ENCODE measurements around the gene RXRG. TPM values are rescaled to one million over a fixed set of nuclear protein-coding genes. Genes with fewer than 3 reads are reported as not detected.

RXRG gene
- total RNA-seq, 1 experiment from 2014 or later: not detected

DNA sequence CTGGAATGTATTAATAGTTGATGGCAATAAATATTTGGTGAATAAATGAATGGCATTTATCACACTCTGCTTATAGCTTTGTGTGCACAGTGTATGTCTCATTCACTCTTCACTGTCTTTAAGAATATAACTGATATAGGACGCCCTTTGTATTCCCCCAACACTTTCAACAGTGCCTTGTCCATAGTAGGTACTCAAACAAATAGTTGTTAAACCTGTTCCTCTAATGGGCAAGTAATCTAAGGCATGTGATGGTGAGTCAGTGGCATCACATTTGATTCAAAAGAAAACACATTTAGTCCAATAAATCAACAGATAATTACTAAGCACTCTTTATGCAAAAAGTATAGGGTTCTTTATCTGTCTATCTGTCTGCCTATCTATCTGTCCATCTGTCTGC, 11.2 kb upstream of the RXRG start:
- no peak overlapping the region for H3K23ac ChIP-seq (ENCODE audit: insufficient read length, low read depth, low read length)
- H3K9ac ChIP-seq (ENCODE audit: extremely low read depth, insufficient read length, low read length): no peak overlapping the region
- Mint-ChIP-seq H3K27ac (no peak overlapping the region), H3K4me1 (no peaks in the 10 kb centered on the region; a peak in 1 of 4 replicates), H3K36me3 (ENCODE audit: insufficient read depth in 1 of 3, low read depth in 3 of 3) (no peaks in the 10 kb centered on the region), H3K4me3 (no peak overlapping the region), H3K27me3 (ENCODE audit: low read depth) (peaks cover 20% of the 10 kb centered on the region), H3K9me3 (peaks cover 0 to 2% of the 10 kb centered on the region in 2 experiments; a peak in 2 of 5 replicates)
- H3K27ac ChIP-seq (ENCODE audit: insufficient read length, low read depth, low read length): no peak overlapping the region
- H3K56ac ChIP-seq (ENCODE audit: insufficient read length, low read depth, low read length): no peak overlapping the region
- H2BK5ac ChIP-seq (ENCODE audit: insufficient read length, low read length): no peak overlapping the region
- H2BK120ac ChIP-seq (ENCODE audit: low read depth, low read length, poor library complexity, severe bottlenecking): no peak overlapping the region
- no peak overlapping the region for H3K4me2 ChIP-seq (ENCODE audit: insufficient read depth, insufficient read length, low read length)
- no peaks in the 10 kb centered on the region for H4K20me1 ChIP-seq (ENCODE audit: control insufficient read depth, insufficient read depth, insufficient read length)
- no peak overlapping the region for H2AK5ac ChIP-seq (ENCODE audit: insufficient read length, low read length)
- H2BK15ac ChIP-seq (ENCODE audit: low read depth, low read length): no peak overlapping the region
- no peaks in the 10 kb centered on the region for H3K79me1 ChIP-seq (ENCODE audit: insufficient read depth, low read depth, low read length, poor library complexity, severe bottlenecking)
- H2BK20ac ChIP-seq (ENCODE audit: low read depth, low read length, poor library complexity, severe bottlenecking): no peak overlapping the region
- H3K14ac ChIP-seq (ENCODE audit: insufficient read depth, low read length): no peak overlapping the region
- H3K4me1 ChIP-seq (ENCODE audit: insufficient read depth, low read length): no peaks in the 10 kb centered on the region
- no peaks in the 10 kb centered on the region for H3K23me2 ChIP-seq (ENCODE audit: insufficient read length, low read depth, low read length, poor library complexity, severe bottlenecking)
- H3K79me2 ChIP-seq (ENCODE audit: insufficient read depth, low read length): no peaks in the 10 kb centered on the region
- no peak overlapping the region for H4K91ac ChIP-seq (ENCODE audit: insufficient read length, low read depth, low read length)
- WGBS (ENCODE audit: extremely low coverage, insufficient read length, low lambda C conversion rate): no CpG with 5 or more reads among the region's 1 CpG
- no peak overlapping the region for H4K5ac ChIP-seq (ENCODE audit: insufficient read length, low read depth, low read length)
- no peak overlapping the region for H2AFZ ChIP-seq (ENCODE audit: low read length)
- DNase-seq: no peak
- no peak overlapping the region for H2BK12ac ChIP-seq (ENCODE audit: insufficient read length, low read depth, low read length)
- H4K8ac ChIP-seq (replicated peaks; ENCODE audit: insufficient read length, low read depth, low read length): no peak overlapping the region
- H3K4ac ChIP-seq (ENCODE audit: low read depth, low read length): no peak overlapping the region
- no peaks in the 10 kb centered on the region for H3K9me3 ChIP-seq (ENCODE audit: control insufficient read depth, low read depth, low read length)
- H3T11ph ChIP-seq (ENCODE audit: low read length): no peak overlapping the region
- TF ChIP-seq, protein P1, sequence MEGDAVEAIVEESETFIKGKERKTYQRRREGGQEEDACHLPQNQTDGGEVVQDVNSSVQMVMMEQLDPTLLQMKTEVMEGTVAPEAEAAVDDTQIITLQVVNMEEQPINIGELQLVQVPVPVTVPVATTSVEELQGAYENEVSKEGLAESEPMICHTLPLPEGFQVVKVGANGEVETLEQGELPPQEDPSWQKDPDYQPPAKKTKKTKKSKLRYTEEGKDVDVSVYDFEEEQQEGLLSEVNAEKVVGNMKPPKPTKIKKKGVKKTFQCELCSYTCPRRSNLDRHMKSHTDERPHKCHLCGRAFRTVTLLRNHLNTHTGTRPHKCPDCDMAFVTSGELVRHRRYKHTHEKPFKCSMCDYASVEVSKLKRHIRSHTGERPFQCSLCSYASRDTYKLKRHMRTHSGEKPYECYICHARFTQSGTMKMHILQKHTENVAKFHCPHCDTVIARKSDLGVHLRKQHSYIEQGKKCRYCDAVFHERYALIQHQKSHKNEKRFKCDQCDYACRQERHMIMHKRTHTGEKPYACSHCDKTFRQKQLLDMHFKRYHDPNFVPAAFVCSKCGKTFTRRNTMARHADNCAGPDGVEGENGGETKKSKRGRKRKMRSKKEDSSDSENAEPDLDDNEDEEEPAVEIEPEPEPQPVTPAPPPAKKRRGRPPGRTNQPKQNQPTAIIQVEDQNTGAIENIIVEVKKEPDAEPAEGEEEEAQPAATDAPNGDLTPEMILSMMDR (conservative IDR thresholded peaks at IDR 0.05): no peak
- no peaks in the 10 kb centered on the region for H3K27me3 ChIP-seq (ENCODE audit: insufficient read depth, low read length)
- H3K18ac ChIP-seq (ENCODE audit: insufficient read length, low read depth, low read length): no peak overlapping the region

All from H9 (cell line).